Endodermal cell (in vitro differentiated cells): ENCODE measurements around the gene METAP1. TPM values are rescaled to one million over a fixed set of nuclear protein-coding genes. Genes with fewer than 3 reads are reported as not detected.

Source experiments
- DNase-seq: peaks from one replicate; pipeline ENCODE4 v3.0.0-alpha.2; 2017
- H3K27ac ChIP-seq: 2 replicates; pipeline ENCODE4 v1.5.1; 2013; ENCODE audit warnings: mild to moderate bottlenecking, low read depth, low read length, moderate library complexity
- H3K27me3 ChIP-seq: 2 replicates; pipeline ENCODE4 v1.6.1; 2013; ENCODE audit warnings: mild to moderate bottlenecking, low read length, moderate library complexity; ENCODE audit not compliant: insufficient read depth, control insufficient read depth, poor library complexity, severe bottlenecking
- H3K36me3 ChIP-seq: 2 replicates; pipeline ENCODE4 v1.7.0; 2013; ENCODE audit warnings: mild to moderate bottlenecking, low read length, moderate library complexity; ENCODE audit not compliant: control insufficient read depth, insufficient read depth
- H3K4me1 ChIP-seq: one replicate; pipeline ENCODE4 v1.7.0; 2013; ENCODE audit warnings: low read length; ENCODE audit not compliant: control insufficient read depth, insufficient read depth
- H3K4me3 ChIP-seq: 2 replicates; pipeline ENCODE4 v1.5.1; 2013; ENCODE audit warnings: mild to moderate bottlenecking, low read length, moderate library complexity
- H3K9ac ChIP-seq: 2 replicates; pipeline ENCODE4 v1.6.1; 2013; ENCODE audit warnings: mild to moderate bottlenecking, low read length, moderate library complexity; ENCODE audit not compliant: poor library complexity, severe bottlenecking; ENCODE audit errors: extremely low read depth
- H3K9me3 ChIP-seq: 2 replicates; pipeline ENCODE4 v1.6.1; 2013; ENCODE audit warnings: mild to moderate bottlenecking, low read length, moderate library complexity; ENCODE audit not compliant: control insufficient read depth
- H3K27ac Mint-ChIP-seq: 2 replicates; pipeline ENCODE4 v1.8.0; 2020; ENCODE audit warnings: mixed read lengths
- H3K27me3 Mint-ChIP-seq: 2 replicates; pipeline ENCODE4 v1.8.0; 2021; ENCODE audit warnings: mild to moderate bottlenecking, mixed read lengths; ENCODE audit not compliant: insufficient read depth
- H3K36me3 Mint-ChIP-seq: 2 replicates; pipeline ENCODE4 v1.8.0; 2020; ENCODE audit warnings: low read depth, mixed read lengths
- H3K4me1 Mint-ChIP-seq: 2 replicates; pipeline ENCODE4 v1.8.0; 2020; ENCODE audit warnings: mixed read lengths
- H3K4me3 Mint-ChIP-seq: 2 replicates; pipeline ENCODE4 v1.8.0; 2020; ENCODE audit warnings: mild to moderate bottlenecking, moderate library complexity, mixed read lengths
- H3K9me3 Mint-ChIP-seq: 2 replicates; pipeline ENCODE4 v1.8.0; 2020; ENCODE audit warnings: mild to moderate bottlenecking, mixed read lengths
- CTCF ChIP-seq: fragments of 200-600 bp; sonication (generic); conservative IDR thresholded peaks from 2 replicates; pipeline ENCODE4 v1.5.0; 2021; ENCODE audit warnings: antibody characterized with exemption, mild to moderate bottlenecking
- WGBS, 2 experiments: methylation state at CpG; one replicate each; pipeline versions ENCODE4 v1.1.5 to v1.1.7; 2013; ENCODE audit warnings: missing lambda C conversion rate in 2 of 2, mixed read lengths in 1 of 2; ENCODE audit not compliant: insufficient coverage in 1 of 2, insufficient read length in 1 of 2; 5-methylcytosine and 5-hydroxymethylcytosine counted together
- total RNA-seq, 2 donors: library from RNA; stranded (reverse); fragmentation: NEBNext Ultra II Directional in 1 of 2; extraction: Animal tissue kit (Norgen Biotek cat#: 25700) in 1 of 2; gene quantifications; 2 replicates in 1 of 2; 3 replicates in 1 of 2; pipeline ENCODE4 v1.2.1, GENCODE V29; 2021

The METAP1 gene
- total RNA-seq, 2 donors from 2014 or later: 51.0 to 53.0 TPM

GRCh38 chr4:99029018-99029735 is 33.7 kb downstream of the METAP1 start:
- Mint-ChIP-seq H3K27me3 (no peaks in the 10 kb centered on the region), H3K36me3 (peaks cover 9% of the 10 kb centered on the region), H3K4me3 (no peak overlapping the region), H3K4me1 (peaks cover 26% of the 10 kb centered on the region), H3K9me3 (peaks cover 1% of the 10 kb centered on the region), H3K27ac (no peak overlapping the region)
- WGBS, 2 experiments: 0% methylated on average over 1 of the region's 1 CpG
- H3K27me3 ChIP-seq: no peaks in the 10 kb centered on the region
- no peaks in the 10 kb centered on the region for H3K4me1 ChIP-seq
- H3K36me3 ChIP-seq: peaks cover 31% of the 10 kb centered on the region
- H3K9ac ChIP-seq: no peak overlapping the region
- no peak for TF ChIP-seq CTCF
- no peak overlapping the region for H3K27ac ChIP-seq
- H3K4me3 ChIP-seq: no peak overlapping the region
- H3K9me3 ChIP-seq: peaks cover 1% of the 10 kb centered on the region
- DNase-seq: no peak

GRCh38 chr4:99029852-99030251 is 34.3 kb downstream of the METAP1 start:
- H3K9me3 ChIP-seq: no peaks in the 10 kb centered on the region
- no peaks in the 10 kb centered on the region for H3K9me3 Mint-ChIP-seq
- DNase-seq: no peak
- no peak overlapping the region for H3K27ac Mint-ChIP-seq
- WGBS, 2 experiments: 88 to 95% methylated on average over 1 to 3 of the region's 3 CpGs
- H3K27me3 ChIP-seq: no peaks in the 10 kb centered on the region
- peaks cover 26% of the 10 kb centered on the region for H3K4me1 Mint-ChIP-seq
- TF ChIP-seq CTCF: no peak
- no peak overlapping the region for H3K4me3 Mint-ChIP-seq
- H3K4me3 ChIP-seq: no peak overlapping the region
- peaks cover 35% of the 10 kb centered on the region for H3K36me3 ChIP-seq
- H3K36me3 Mint-ChIP-seq: peaks cover 11% of the 10 kb centered on the region
- no peak overlapping the region for H3K27ac ChIP-seq
- H3K27me3 Mint-ChIP-seq: no peaks in the 10 kb centered on the region
- no peaks in the 10 kb centered on the region for H3K4me1 ChIP-seq
- no peak overlapping the region for H3K9ac ChIP-seq

- no peak overlapping the region for H3K4me3 Mint-ChIP-seq
Observed at GRCh38 chr4:99033956-99034355, 38.4 kb downstream of the METAP1 start.

More at GRCh38 chr4:99033956-99034355, 38.4 kb downstream of the METAP1 start:
- H3K27ac ChIP-seq: no peak overlapping the region
- H3K4me1 ChIP-seq: no peaks in the 10 kb centered on the region
- Mint-ChIP-seq H3K4me1 (peaks cover 19% of the 10 kb centered on the region), H3K27ac (peak overlapping the region; percentile 13), H3K27me3 (no peaks in the 10 kb centered on the region), H3K36me3 (peaks cover 39% of the 10 kb centered on the region), H3K9me3 (peaks cover 15% of the 10 kb centered on the region)
- H3K36me3 ChIP-seq: peaks cover 72% of the 10 kb centered on the region
- no peak overlapping the region for H3K4me3 ChIP-seq
- DNase-seq: no peak
- TF ChIP-seq CTCF: no peak
- no peak overlapping the region for H3K9ac ChIP-seq
- H3K9me3 ChIP-seq: peaks cover 27% of the 10 kb centered on the region
- WGBS, 2 experiments: 83% methylated on average over 2 of the region's 4 CpGs; no CpG with 5 or more reads in 1 of the 2 experiments
- H3K27me3 ChIP-seq: no peaks in the 10 kb centered on the region
